AG04450 (cell line): ENCODE measurements around the gene GAGE12J. TPM values are rescaled to one million over a fixed set of nuclear protein-coding genes. Genes with fewer than 3 reads are reported as not detected.
"Not testable (repeated sequence)": the region's sequence is repeated elsewhere in the genome, so short reads cannot be mapped to it uniquely, and the experiment has no call there.

Source experiments
- CTCF ChIA-PET: fragments of 300-600, 350-600 bp; formaldehyde crosslinking; extraction: SDS; loops from one replicate; lab custom pipeline; 2022; ENCODE audit warnings: antibody characterized with exemption, inconsistent platforms; lab: Charles Lee
- POLR2A ChIA-PET: fragments of 350-600 bp; formaldehyde crosslinking; extraction: SDS; loops from one replicate; lab custom pipeline; 2021; ENCODE audit warnings: antibody characterized with exemption, inconsistent platforms; lab: Yijun Ruan, JAX
- DNase-seq: peaks from one replicate; pipeline ENCODE4 v3.0.0-alpha.2; 2011; ENCODE audit warnings: low read depth, low spot score
- H3K27ac ChIP-seq: one replicate; pipeline ENCODE4 v1.5.1; 2012; ENCODE audit warnings: low read depth, low read length, control low read depth
- H3K27me3 ChIP-seq: one replicate; pipeline ENCODE4 v1.6.0; 2012; ENCODE audit warnings: low read length; ENCODE audit not compliant: control insufficient read depth, insufficient read depth
- H3K4me3 ChIP-seq: 2 replicates; pipeline ENCODE4 v1.5.1; 2011; ENCODE audit warnings: mild to moderate bottlenecking, low read depth, low read length, control low read depth
- H3K9me3 ChIP-seq: 2 replicates; pipeline ENCODE4 v1.5.1; 2012; ENCODE audit warnings: low read length; ENCODE audit not compliant: control insufficient read depth, insufficient read depth
- polyA plus RNA-seq: library from polyadenylated mRNA; depleted of rRNA; stranded (reverse); fragments of >200 nt; gene quantifications from 2 replicates; pipeline ENCODE4 v1.2.3, GENCODE V29; 2011
- TF ChIP-seq, protein P1 (sequence below): IDR thresholded peaks from 2 replicates; pipeline ENCODE4 v1.5.1; 2011; ENCODE audit warnings: low read depth, low read length, control low read depth, inconsistent platforms

Gene GAGE12J
- polyA plus RNA-seq, 1 experiment: not detected

GRCh38 chrX:49308604-49309269 lies 13.1 kb upstream of the GAGE12J start:
- Histone ChIP-seq H3K4me3 (no peak overlapping the region), H3K27ac (no peak overlapping the region), H3K9me3 (no peaks in the 10 kb centered on the region), H3K27me3 (no peaks in the 10 kb centered on the region)
- ChIA-PET CTCF (interaction anchor here (0.7 to 1.2 kb wide), 2 partner anchors 17 to 530 kb away, joined by 3 to 4 read pairs; no protein-coding TSS in a partner anchor), POLR2A (no interaction called here)
- TF ChIP-seq, protein P1, sequence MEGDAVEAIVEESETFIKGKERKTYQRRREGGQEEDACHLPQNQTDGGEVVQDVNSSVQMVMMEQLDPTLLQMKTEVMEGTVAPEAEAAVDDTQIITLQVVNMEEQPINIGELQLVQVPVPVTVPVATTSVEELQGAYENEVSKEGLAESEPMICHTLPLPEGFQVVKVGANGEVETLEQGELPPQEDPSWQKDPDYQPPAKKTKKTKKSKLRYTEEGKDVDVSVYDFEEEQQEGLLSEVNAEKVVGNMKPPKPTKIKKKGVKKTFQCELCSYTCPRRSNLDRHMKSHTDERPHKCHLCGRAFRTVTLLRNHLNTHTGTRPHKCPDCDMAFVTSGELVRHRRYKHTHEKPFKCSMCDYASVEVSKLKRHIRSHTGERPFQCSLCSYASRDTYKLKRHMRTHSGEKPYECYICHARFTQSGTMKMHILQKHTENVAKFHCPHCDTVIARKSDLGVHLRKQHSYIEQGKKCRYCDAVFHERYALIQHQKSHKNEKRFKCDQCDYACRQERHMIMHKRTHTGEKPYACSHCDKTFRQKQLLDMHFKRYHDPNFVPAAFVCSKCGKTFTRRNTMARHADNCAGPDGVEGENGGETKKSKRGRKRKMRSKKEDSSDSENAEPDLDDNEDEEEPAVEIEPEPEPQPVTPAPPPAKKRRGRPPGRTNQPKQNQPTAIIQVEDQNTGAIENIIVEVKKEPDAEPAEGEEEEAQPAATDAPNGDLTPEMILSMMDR: no peak
- DNase-seq: no peak

DNA sequence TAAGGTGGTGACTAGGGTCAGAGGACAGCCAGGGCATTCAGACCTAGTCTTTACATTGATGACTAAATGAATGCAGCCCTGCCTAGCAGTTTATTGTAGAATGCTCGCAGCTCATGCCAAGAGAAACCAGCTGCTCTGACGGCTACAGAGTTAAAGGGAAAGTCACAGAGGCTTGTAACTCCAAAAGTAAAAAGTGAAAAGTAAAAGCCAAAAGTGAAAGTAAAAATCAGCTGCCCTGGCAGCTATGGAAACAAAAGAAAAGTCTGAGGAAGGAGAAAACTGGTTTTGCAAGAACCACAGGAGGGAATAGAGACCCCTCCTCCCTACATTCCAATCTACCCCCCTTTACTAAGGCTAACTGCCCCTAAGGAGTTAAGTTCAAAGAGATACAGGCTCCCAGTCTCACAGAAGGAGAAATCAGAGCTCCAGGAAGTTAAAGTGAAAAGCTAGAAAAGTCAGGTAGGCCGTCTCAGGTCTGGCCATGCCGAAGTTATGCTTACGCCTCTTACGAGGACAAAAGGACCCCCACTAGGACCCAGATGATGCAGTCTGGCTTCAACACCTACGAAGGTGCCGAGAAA lies 12.3 kb upstream of the GAGE12J start:
- TF ChIP-seq, protein P1: no peak
- Histone ChIP-seq H3K27me3 (no peaks in the 10 kb centered on the region), H3K4me3 (peak overlapping the region; percentile 25), H3K9me3 (no peaks in the 10 kb centered on the region), H3K27ac (peak overlapping the region; percentile 59)
- ChIA-PET POLR2A (no interaction called here), CTCF (interaction anchor here (1.2 kb wide), 2 partner anchors 18 to 529 kb away, joined by 3 read pairs; no protein-coding TSS in a partner anchor)
- no peak for DNase-seq

- Histone ChIP-seq H3K27me3 (no peaks in the 10 kb centered on the region), H3K9me3 (no peaks in the 10 kb centered on the region), H3K4me3 (no peak overlapping the region), H3K27ac (no peak overlapping the region)
- ChIA-PET CTCF (interaction anchor here (1.2 kb wide), 1 partner anchor 19 kb away, joined by 3 read pairs; no protein-coding TSS in a partner anchor), POLR2A (no interaction called here)
- TF ChIP-seq, protein P1: no peak
- DNase-seq: no peak
These were observed 11.5 kb upstream of the GAGE12J start for GRCh38 chrX:49310371-49310770.

DNA sequence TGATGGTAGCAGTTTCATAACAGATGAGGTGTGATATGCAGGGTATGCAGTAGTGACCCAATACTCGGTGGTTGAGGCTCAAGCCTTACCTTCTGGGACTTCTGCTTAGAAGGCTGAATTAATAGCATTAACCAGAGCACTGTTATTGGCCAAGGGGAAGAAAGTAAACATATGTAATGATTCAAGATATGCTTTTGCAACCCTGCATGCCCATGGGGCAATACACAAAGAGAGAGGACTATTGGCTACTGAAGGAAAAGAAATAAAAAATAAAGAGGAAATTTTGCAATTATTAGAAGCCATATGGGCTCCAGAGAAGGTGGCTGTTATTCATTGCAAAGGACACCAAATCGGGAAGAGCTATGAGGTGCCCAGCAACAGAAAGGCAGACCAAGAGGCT lies 9.7 kb upstream of the GAGE12J start:
- ChIA-PET POLR2A (no interaction called here), CTCF (no interaction called here)
- Histone ChIP-seq H3K4me3 (no peak overlapping the region), H3K27me3 (no peaks in the 10 kb centered on the region), H3K9me3 (no peaks in the 10 kb centered on the region), H3K27ac (no peak overlapping the region)
- TF ChIP-seq, protein P1: no peak
- DNase-seq: no peak

GRCh38 chrX:49316085-49316484 lies 5.8 kb upstream of the GAGE12J start:
- POLR2A ChIA-PET: no interaction called here
- Histone ChIP-seq H3K4me3 (no peak overlapping the region), H3K27ac (no peak overlapping the region), H3K27me3 (no peaks in the 10 kb centered on the region), H3K9me3 (no peaks in the 10 kb centered on the region)
- no peak for DNase-seq
- CTCF ChIA-PET: no interaction called here
- TF ChIP-seq, protein P1: no peak

DNA sequence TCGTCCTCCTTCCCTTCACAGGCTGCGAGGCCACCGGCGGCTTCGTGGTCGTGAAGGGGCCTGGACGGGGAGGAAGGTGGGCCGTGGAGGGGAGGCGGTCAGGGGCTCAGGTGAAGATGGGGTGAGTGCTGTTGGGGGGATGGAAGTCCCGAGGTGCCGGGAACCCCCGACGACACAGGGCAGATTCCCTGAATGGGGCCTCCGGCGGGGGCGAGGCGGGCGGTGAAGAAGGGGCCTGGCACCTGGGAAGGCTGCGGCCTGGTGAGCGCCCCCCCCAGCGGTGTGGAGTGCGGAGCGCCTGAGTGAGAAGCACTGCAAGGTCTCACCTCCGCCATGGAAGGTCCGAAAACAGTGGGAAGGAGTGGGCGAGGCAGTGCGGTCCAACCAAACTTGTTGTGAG lies 429 bp downstream of the GAGE12J start:
- POLR2A ChIA-PET, H3K4me3 ChIP-seq, H3K9me3 ChIP-seq, CTCF ChIA-PET, DNase-seq, H3K27me3 ChIP-seq, H3K27ac ChIP-seq: not testable (repeated sequence)

DNA sequence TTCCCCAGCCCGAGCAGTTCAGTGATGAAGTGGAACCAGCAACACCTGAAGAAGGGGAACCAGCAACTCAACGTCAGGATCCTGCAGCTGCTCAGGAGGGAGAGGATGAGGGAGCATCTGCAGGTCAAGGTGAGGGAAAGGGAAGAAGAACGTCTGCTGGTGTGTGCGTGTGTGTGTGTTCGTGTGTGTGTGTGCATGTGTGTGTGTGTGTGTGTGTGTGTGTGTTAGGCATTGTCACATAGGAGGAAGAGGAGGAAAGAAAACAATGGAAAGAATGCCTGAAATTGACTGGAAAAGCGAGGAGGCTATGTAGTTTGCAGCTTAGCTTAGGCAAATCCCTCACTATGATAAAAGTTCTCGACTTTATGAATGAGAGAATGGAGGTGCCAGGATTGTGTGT lies 1.9 kb downstream of the GAGE12J start:
- H3K4me3 ChIP-seq, CTCF ChIA-PET, H3K9me3 ChIP-seq, H3K27me3 ChIP-seq, DNase-seq, H3K27ac ChIP-seq, POLR2A ChIA-PET: not testable (repeated sequence)
